Right lobe of liver (tissue), 6 donors: ENCODE measurements around the gene MCRS1. TPM values are rescaled to one million over a fixed set of nuclear protein-coding genes. Genes with fewer than 3 reads are reported as not detected.
"Not testable (repeated sequence)": the region's sequence is repeated elsewhere in the genome, so short reads cannot be mapped to it uniquely, and the experiment has no call there.

ENCODE experiments used
- ATAC-seq, 4 donors: fragments of 200-7000 bp; cut with Tn5 transposase; one replicate each; pipeline ENCODE4 v1.9.1; 2020; ENCODE audit warnings: mild to moderate bottlenecking in 4 of 4, moderate library complexity in 4 of 4
- DNase-seq, 3 donors: peaks; one replicate each; pipeline ENCODE4 v3.0.0-alpha.2; 2020
- H3K27ac ChIP-seq, 3 donors: fragments of 200-600 bp; one replicate each; pipeline ENCODE4 v1.8.0; 2022
- H3K27me3 ChIP-seq, 2 donors: fragments of 200-600 bp; one replicate each; pipeline ENCODE4 v1.8.0; 2022
- H3K36me3 ChIP-seq, 4 donors: fragments of 200-600 bp; sonication (generic) in 1 of 4; one replicate each; pipeline versions ENCODE4 v1.5.1 to v1.8.0; 2017 to 2022; ENCODE audit warnings: control low read depth in 1 of 4
- H3K4me1 ChIP-seq, 4 donors: fragments of 200-600 bp; sonication (generic) in 1 of 4; one replicate each; pipeline versions ENCODE4 v1.5.1 to v1.8.0; 2017 to 2022; ENCODE audit warnings: control low read depth in 1 of 4
- H3K4me3 ChIP-seq, 3 donors: fragments of 200-600 bp; one replicate each; pipeline ENCODE4 v1.8.0; 2022
- H3K9me3 ChIP-seq, 4 donors: fragments of 200-600 bp; sonication (generic) in 1 of 4; one replicate each; pipeline versions ENCODE4 v1.5.1 to v1.8.0; 2017 to 2022; ENCODE audit warnings: control low read depth in 1 of 4
- CTCF ChIP-seq, 4 donors: fragments of 200-600 bp in 3 of 4; fragments of 450-650 bp in 1 of 4; IDR thresholded peaks; one replicate each; pipeline versions ENCODE4 v1.5.1 to v1.8.0; 2016 to 2022; ENCODE audit warnings: antibody characterized with exemption in 4 of 4, mild to moderate bottlenecking in 2 of 4
- POLR2A ChIP-seq: fragments of 450-650 bp; IDR thresholded peaks from one replicate; pipeline ENCODE4 v1.6.1; 2017; ENCODE audit warnings: antibody characterized with exemption, mild to moderate bottlenecking
- WGBS: methylation state at CpG from one replicate; pipeline ENCODE4 v1.1.6; 2018; ENCODE audit warnings: low coverage, low lambda C conversion rate; ENCODE audit not compliant: insufficient coverage; ENCODE audit errors: missing lambda C conversion rate; 5-methylcytosine and 5-hydroxymethylcytosine counted together
- intact Hi-C, 2 donors: fragments of 100-400 bp; cut with DNase I; formaldehyde crosslinking; loops; one replicate each; pipeline versions ENCODE4 v1.11.2 to v1.14.1; 2022
- total RNA-seq, 6 experiments: library from RNA; depleted of rRNA in 2 of 6; stranded (reverse); fragments of >200 nt in 2 of 6; fragmentation: NEBNext Ultra II Directional in 3 of 6; extraction: Animal tissue kit (Norgen Biotek cat#: 25700) in 3 of 6; gene quantifications; one replicate each; pipeline versions ENCODE4 v1.1.0 to v1.2.4, GENCODE V29; 2016 to 2023
- donor health status: DM: no; HTN: yes; CAD: no.
- donor health status: DM: no; HTN: no; CAD: no.
- donor health status: DM: no; HTN: no; CAD: no.
- donor health status: DM: no; HTN: yes; CAD: no.
- donor health status: DM: no; HTN: yes; CAD: no.

The MCRS1 gene
- total RNA-seq, 6 experiments from 2014 or later = 16.0 to 23.0 (median 20.4) TPM

GRCh38 chr12:49534731-49535278, 33.1 kb downstream of the MCRS1 start:
- no peaks in the 10 kb centered on the region for H3K9me3 ChIP-seq
- H3K27me3 ChIP-seq = peaks cover 0 to 11% of the 10 kb centered on the region in 2 donors
- DNase-seq (peak in 1 of 3 donors; percentile 46), ATAC-seq (no peak)
- 77% methylated on average over 7 of the region's 13 CpGs for WGBS
- no peak overlapping the region for H3K27ac ChIP-seq
- H3K4me1 ChIP-seq = peaks cover 0 to 15% (median 0%) of the 10 kb centered on the region in 4 donors
- intact Hi-C loops = no loop called here
- TF ChIP-seq CTCF (IDR thresholded peaks at IDR 0.05) = no peak
- no peak overlapping the region for H3K4me3 ChIP-seq
- H3K36me3 ChIP-seq = no peaks in the 10 kb centered on the region

- intact Hi-C loops, H3K4me3 ChIP-seq, ATAC-seq, DNase-seq, H3K36me3 ChIP-seq, H3K9me3 ChIP-seq, H3K27ac ChIP-seq: not testable (repeated sequence)
- WGBS = no CpG with 5 or more reads among the region's 5 CpGs
- peaks cover 0 to 11% of the 10 kb centered on the region in 2 donors for H3K27me3 ChIP-seq
- H3K4me1 ChIP-seq = peaks cover 0 to 15% (median 0%) of the 10 kb centered on the region in 4 donors
Observed at GRCh38 chr12:49534122-49534521, 33.8 kb downstream of the MCRS1 start.

GRCh38 chr12:49533331-49533730, 34.6 kb downstream of the MCRS1 start:
- WGBS = 88% methylated on average over 9 of the region's 10 CpGs
- H3K4me3 ChIP-seq = no peak overlapping the region
- TF ChIP-seq CTCF (IDR thresholded peaks at IDR 0.05) = no peak
- TF ChIP-seq POLR2A = no peak
- H3K4me1 ChIP-seq = peaks cover 0 to 11% (median 0%) of the 10 kb centered on the region in 4 donors
- ATAC-seq (no peak), DNase-seq (peak in 1 of 3 donors; percentile 33)
- no peaks in the 10 kb centered on the region for H3K36me3 ChIP-seq
- peaks cover 0 to 6% of the 10 kb centered on the region in 2 donors for H3K27me3 ChIP-seq
- no peaks in the 10 kb centered on the region for H3K9me3 ChIP-seq
- intact Hi-C loops = no loop called here
- H3K27ac ChIP-seq = no peak overlapping the region

GRCh38 chr12:49531745-49532144, 36.2 kb downstream of the MCRS1 start:
- TF ChIP-seq CTCF (IDR thresholded peaks at IDR 0.05) (no peak), POLR2A (no peak)
- H3K4me1 ChIP-seq = no peaks in the 10 kb centered on the region
- H3K4me3 ChIP-seq = no peak overlapping the region
- no peaks in the 10 kb centered on the region for H3K9me3 ChIP-seq
- no peaks in the 10 kb centered on the region for H3K27me3 ChIP-seq
- intact Hi-C loops = no loop called here
- WGBS = 73% methylated on average over 2 of the region's 2 CpGs
- ATAC-seq (no peak), DNase-seq (no peak)
- no peak overlapping the region for H3K27ac ChIP-seq
- peaks cover 0 to 5% (median 0%) of the 10 kb centered on the region in 4 donors for H3K36me3 ChIP-seq

GRCh38 chr12:49529414-49529813, 38.5 kb downstream of the MCRS1 start:
- WGBS = 94% methylated on average over 1 of the region's 1 CpG
- Histone ChIP-seq H3K36me3 (peaks cover 0 to 10% (median 4%) of the 10 kb centered on the region in 4 donors), H3K27me3 (no peaks in the 10 kb centered on the region), H3K9me3 (no peaks in the 10 kb centered on the region), H3K4me1 (no peaks in the 10 kb centered on the region), H3K4me3 (no peak overlapping the region), H3K27ac (no peak overlapping the region)
- DNase-seq = no peak
- intact Hi-C loops = no loop called here
- ATAC-seq = no peak
- TF ChIP-seq CTCF (IDR thresholded peaks at IDR 0.05) (no peak), POLR2A (no peak)
